DOHH2 (cell line): ENCODE data around the gene ALG6.

Experiments used
- CTCF ChIP-seq: fragments of 200-600 bp; sonication (generic); IDR thresholded peaks from one replicate; pipeline ENCODE4 v1.5.1; 2014; ENCODE audit warnings: antibody characterized with exemption, mild to moderate bottlenecking, low read depth, low read length; ENCODE audit not compliant: poor library complexity, severe bottlenecking
- EZH2phosphoT487 ChIP-seq: fragments of 200-600 bp; sonication (generic); IDR thresholded peaks from 2 replicates; pipeline ENCODE4 v1.6.1; 2017; ENCODE audit warnings: borderline replicate concordance, mild to moderate bottlenecking, antibody characterized with exemption, low read length, moderate library complexity, mixed read lengths

GRCh38 chr1:63461661-63462230 lies 94.3 kb downstream of the ALG6 start:
- TF ChIP-seq CTCF (no peak), EZH2phosphoT487 (no peak)
